ENCODE data around the gene NOS1.
"Not testable (repeated sequence)": the region's sequence is repeated elsewhere in the genome, so short reads cannot be mapped to it uniquely, and the experiment has no call there.

The NOS1 gene

GRCh38 chr12:117193903-117194302 lies 167.5 kb downstream of the NOS1 start:
- WGBS (ENCODE audit: insufficient coverage): no CpG with 5 or more reads among the region's 3 CpGs
- Histone ChIP-seq H3K4me1 (ENCODE audit: control extremely low read depth in 1 of 4, control insufficient read depth in 4 of 4, insufficient read depth in 4 of 4, low read length in 3 of 4) (peaks cover 0 to 12% (median 9%) of the 10 kb centered on the region in 4 experiments), H3K36me3 (ENCODE audit: control insufficient read depth in 4 of 4, insufficient read depth in 4 of 4, low read length in 3 of 4) (peaks cover 0 to 2% (median under 1%) of the 10 kb centered on the region in 4 experiments), H3K9me3 (ENCODE audit: control extremely low read depth in 1 of 5, control insufficient read depth in 4 of 5, insufficient read depth in 2 of 5, low read depth in 1 of 5, low read length in 4 of 5) (peaks cover 0 to 3% (median 1%) of the 10 kb centered on the region in 5 experiments), H3K27ac (ENCODE audit: insufficient read depth in 1 of 2, low read depth in 1 of 2, low read length in 2 of 2, poor library complexity in 1 of 2, severe bottlenecking in 2 of 2) (no peak overlapping the region), H3K4me3 (ENCODE audit: control insufficient read depth in 1 of 7, extremely low read depth in 1 of 7, insufficient read depth in 4 of 7, low read depth in 2 of 7, low read length in 6 of 7) (no peak overlapping the region), H3K27me3 (replicated peaks in 2 of 5; ENCODE audit: control insufficient read depth in 4 of 5, insufficient read depth in 5 of 5, low read length in 4 of 5) (peaks cover 2 to 8% (median 4%) of the 10 kb centered on the region in 5 experiments)
- DNase-seq: no peak
- ChIA-PET POLR2A (no interaction called here), CTCF (no interaction called here)

GRCh38 chr12:117192581-117192980 lies 168.8 kb downstream of the NOS1 start:
- H3K9me3 ChIP-seq (ENCODE audit: control extremely low read depth in 1 of 5, control insufficient read depth in 4 of 5, insufficient read depth in 2 of 5, low read depth in 1 of 5, low read length in 4 of 5); POLR2A ChIA-PET; H3K27ac ChIP-seq (ENCODE audit: insufficient read depth in 1 of 2, low read depth in 1 of 2, low read length in 2 of 2, poor library complexity in 1 of 2, severe bottlenecking in 2 of 2); H3K27me3 ChIP-seq (replicated peaks in 2 of 5; ENCODE audit: control insufficient read depth in 4 of 5, insufficient read depth in 5 of 5, low read length in 4 of 5); DNase-seq; H3K4me3 ChIP-seq (ENCODE audit: control insufficient read depth in 1 of 7, extremely low read depth in 1 of 7, insufficient read depth in 4 of 7, low read depth in 2 of 7, low read length in 6 of 7); H3K36me3 ChIP-seq (ENCODE audit: control insufficient read depth in 4 of 4, insufficient read depth in 4 of 4, low read length in 3 of 4); CTCF ChIA-PET: not testable (repeated sequence)
- H3K4me1 ChIP-seq (ENCODE audit: control extremely low read depth in 1 of 4, control insufficient read depth in 4 of 4, insufficient read depth in 4 of 4, low read length in 3 of 4): peaks cover 0 to 12% (median 10%) of the 10 kb centered on the region in 4 experiments
- WGBS (ENCODE audit: insufficient coverage): 94% methylated on average over 7 of the region's 9 CpGs

- H3K9me3 ChIP-seq (ENCODE audit: control extremely low read depth in 1 of 5, control insufficient read depth in 4 of 5, insufficient read depth in 2 of 5, low read depth in 1 of 5, low read length in 4 of 5): peaks cover 0 to 3% (median 1%) of the 10 kb centered on the region in 5 experiments
- H3K4me3 ChIP-seq (ENCODE audit: control insufficient read depth in 1 of 7, extremely low read depth in 1 of 7, insufficient read depth in 4 of 7, low read depth in 2 of 7, low read length in 6 of 7): no peak overlapping the region
- peak in 2 of 3 donors; percentile 9 to 15 for DNase-seq
- CTCF ChIA-PET: interaction anchor here (0.7 kb wide), 1 partner anchor 10 kb away, joined by 6 read pairs; no protein-coding TSS in a partner anchor
- peaks cover 0 to 12% (median 10%) of the 10 kb centered on the region in 4 experiments for H3K4me1 ChIP-seq (ENCODE audit: control extremely low read depth in 1 of 4, control insufficient read depth in 4 of 4, insufficient read depth in 4 of 4, low read length in 3 of 4)
- WGBS (ENCODE audit: insufficient coverage): no CpG with 5 or more reads among the region's 2 CpGs
- POLR2A ChIA-PET: no interaction called here
- H3K27ac ChIP-seq (ENCODE audit: insufficient read depth in 1 of 2, low read depth in 1 of 2, low read length in 2 of 2, poor library complexity in 1 of 2, severe bottlenecking in 2 of 2): no peak overlapping the region
- peaks cover 0 to 5% (median 2%) of the 10 kb centered on the region in 4 experiments for H3K36me3 ChIP-seq (ENCODE audit: control insufficient read depth in 4 of 4, insufficient read depth in 4 of 4, low read length in 3 of 4)
- H3K27me3 ChIP-seq (replicated peaks in 2 of 5; ENCODE audit: control insufficient read depth in 4 of 5, insufficient read depth in 5 of 5, low read length in 4 of 5): peaks cover 2 to 8% (median 4%) of the 10 kb centered on the region in 5 experiments
These were observed 169.4 kb downstream of the NOS1 start for GRCh38 chr12:117192057-117192456.

GRCh38 chr12:117190210-117190781 lies 171.1 kb downstream of the NOS1 start, which contains the start of gene FBXO21:
Gene FBXO21, minus strand, starts transcription at chr12:117190470. Its CDS starts 14 bp downstream, at chr12:117190456.
- no peak within 1 kb of the TSS for H3K27ac ChIP-seq (ENCODE audit: insufficient read depth in 1 of 2, low read depth in 1 of 2, low read length in 2 of 2, poor library complexity in 1 of 2, severe bottlenecking in 2 of 2)
- CTCF ChIA-PET: no interaction called here
- DNase-seq: peak; percentile 87 to 93 (median 92)
- POLR2A ChIA-PET: no interaction called here
- peaks cover 0 to 12% (median 10%) of the 10 kb centered on the region in 4 experiments for H3K4me1 ChIP-seq (ENCODE audit: control extremely low read depth in 1 of 4, control insufficient read depth in 4 of 4, insufficient read depth in 4 of 4, low read length in 3 of 4)
- H3K36me3 ChIP-seq (ENCODE audit: control insufficient read depth in 4 of 4, insufficient read depth in 4 of 4, low read length in 3 of 4): peaks cover 0 to 14% (median 6%) of the 10 kb centered on the region in 4 experiments
- H3K4me3 ChIP-seq (ENCODE audit: control insufficient read depth in 1 of 7, extremely low read depth in 1 of 7, insufficient read depth in 4 of 7, low read depth in 2 of 7, low read length in 6 of 7): peak within 1 kb of the TSS; percentile 76 to 98 (median 89)
- peaks cover 0 to 3% (median 1%) of the 10 kb centered on the region in 5 experiments for H3K9me3 ChIP-seq (ENCODE audit: control extremely low read depth in 1 of 5, control insufficient read depth in 4 of 5, insufficient read depth in 2 of 5, low read depth in 1 of 5, low read length in 4 of 5)
- peaks cover 2 to 8% (median 4%) of the 10 kb centered on the region in 5 experiments for H3K27me3 ChIP-seq (replicated peaks in 2 of 5; ENCODE audit: control insufficient read depth in 4 of 5, insufficient read depth in 5 of 5, low read length in 4 of 5)
- under 1% methylated on average over 51 of the region's 59 CpGs for WGBS (ENCODE audit: insufficient coverage)

GRCh38 chr12:117189725-117190209 lies 171.7 kb downstream of the NOS1 start:
- 0% methylated on average over 24 of the region's 52 CpGs for WGBS (ENCODE audit: insufficient coverage)
- peaks cover 0 to 3% (median 1%) of the 10 kb centered on the region in 5 experiments for H3K9me3 ChIP-seq (ENCODE audit: control extremely low read depth in 1 of 5, control insufficient read depth in 4 of 5, insufficient read depth in 2 of 5, low read depth in 1 of 5, low read length in 4 of 5)
- ChIA-PET POLR2A (no interaction called here), CTCF (no interaction called here)
- no peak overlapping the region for H3K27ac ChIP-seq (ENCODE audit: insufficient read depth in 1 of 2, low read depth in 1 of 2, low read length in 2 of 2, poor library complexity in 1 of 2, severe bottlenecking in 2 of 2)
- DNase-seq: peak; percentile 37 to 77 (median 70)
- H3K4me1 ChIP-seq (ENCODE audit: control extremely low read depth in 1 of 4, control insufficient read depth in 4 of 4, insufficient read depth in 4 of 4, low read length in 3 of 4): peaks cover 0 to 12% (median 10%) of the 10 kb centered on the region in 4 experiments
- H3K27me3 ChIP-seq (replicated peaks in 2 of 5; ENCODE audit: control insufficient read depth in 4 of 5, insufficient read depth in 5 of 5, low read length in 4 of 5): peaks cover 2 to 8% (median 4%) of the 10 kb centered on the region in 5 experiments
- H3K4me3 ChIP-seq (ENCODE audit: control insufficient read depth in 1 of 7, extremely low read depth in 1 of 7, insufficient read depth in 4 of 7, low read depth in 2 of 7, low read length in 6 of 7): peak overlapping the region; percentile 76 to 98 (median 89)
- H3K36me3 ChIP-seq (ENCODE audit: control insufficient read depth in 4 of 4, insufficient read depth in 4 of 4, low read length in 3 of 4): peaks cover 0 to 19% (median 8%) of the 10 kb centered on the region in 4 experiments

- POLR2A ChIA-PET: no interaction called here
- peaks cover 0 to 12% (median 10%) of the 10 kb centered on the region in 4 experiments for H3K4me1 ChIP-seq (ENCODE audit: control extremely low read depth in 1 of 4, control insufficient read depth in 4 of 4, insufficient read depth in 4 of 4, low read length in 3 of 4)
- H3K27ac ChIP-seq (ENCODE audit: insufficient read depth in 1 of 2, low read depth in 1 of 2, low read length in 2 of 2, poor library complexity in 1 of 2, severe bottlenecking in 2 of 2): no peak overlapping the region
- peaks cover 0 to 24% (median 10%) of the 10 kb centered on the region in 4 experiments for H3K36me3 ChIP-seq (ENCODE audit: control insufficient read depth in 4 of 4, insufficient read depth in 4 of 4, low read length in 3 of 4)
- peak overlapping the region in 6 of 7 experiments; percentile 76 to 98 (median 90) for H3K4me3 ChIP-seq (ENCODE audit: control insufficient read depth in 1 of 7, extremely low read depth in 1 of 7, insufficient read depth in 4 of 7, low read depth in 2 of 7, low read length in 6 of 7)
- H3K27me3 ChIP-seq (replicated peaks in 2 of 5; ENCODE audit: control insufficient read depth in 4 of 5, insufficient read depth in 5 of 5, low read length in 4 of 5): peaks cover 2 to 8% (median 4%) of the 10 kb centered on the region in 5 experiments
- peaks cover 0 to 3% (median 1%) of the 10 kb centered on the region in 5 experiments for H3K9me3 ChIP-seq (ENCODE audit: control extremely low read depth in 1 of 5, control insufficient read depth in 4 of 5, insufficient read depth in 2 of 5, low read depth in 1 of 5, low read length in 4 of 5)
- DNase-seq: no peak
- WGBS (ENCODE audit: insufficient coverage): 74% methylated on average over 10 of the region's 25 CpGs
- CTCF ChIA-PET: interaction anchor here (0.6 kb wide), 1 partner anchor 123 kb away, joined by 3 read pairs; no protein-coding TSS in a partner anchor
These were observed 172.3 kb downstream of the NOS1 start for GRCh38 chr12:117188961-117189724.

Measured in common myeloid progenitor, CD34-positive (primary cell).